ENCODE data around the gene CTSK.

GRCh38 chr1:150843474-150843873 lies 35.4 kb upstream of the CTSK start:
- TF ChIP-seq CTCF (IDR thresholded peaks at IDR 0.05) (no peak), POLR2AphosphoS5 (IDR thresholded peaks at IDR 0.05) (no peak)

Data from transverse colon (tissue), 4 donors.